Gastrocnemius medialis (tissue), 4 donors: ENCODE results near the gene COL27A1. TPM values are rescaled to one million over a fixed set of nuclear protein-coding genes. Genes with fewer than 3 reads are reported as not detected.

Source experiments
- ATAC-seq, 2 donors: fragments of 150-250 bp; one replicate each; pipeline ENCODE4 v1.9.1; 2016
- DNase-seq, 2 donors: peaks; one replicate each; pipeline ENCODE4 v3.0.0-alpha.2; 2019
- H3K27ac ChIP-seq, 4 donors: fragments of 200-600 bp; sonication (generic); 1 replicate in 1 of 4; 2 replicates in 3 of 4; pipeline ENCODE4 v1.5.1; 2016 to 2018; ENCODE audit warnings: mild to moderate bottlenecking in 2 of 4, moderate library complexity in 1 of 4
- H3K27me3 ChIP-seq, 3 donors: fragments of 200-600 bp; sonication (generic) in 2 of 3; 1 replicate in 1 of 3; 2 replicates in 2 of 3; pipeline versions ENCODE4 v1.5.1 to v1.6.0; 2016 to 2019; ENCODE audit warnings: mild to moderate bottlenecking in 1 of 3, moderate library complexity in 1 of 3
- H3K36me3 ChIP-seq, 2 donors: fragments of 200-600 bp; sonication (generic) in 1 of 2; one replicate each; pipeline ENCODE4 v1.5.1; 2017 to 2018
- H3K4me1 ChIP-seq, 2 donors: fragments of 200-600 bp; sonication (generic) in 1 of 2; one replicate each; pipeline ENCODE4 v1.5.1; 2016 to 2017; ENCODE audit warnings: mild to moderate bottlenecking in 2 of 2
- H3K4me3 ChIP-seq, 4 donors: fragments of 200-600 bp; sonication (generic) in 3 of 4; 1 replicate in 1 of 4; 2 replicates in 3 of 4; pipeline ENCODE4 v1.5.1; 2016 to 2019; ENCODE audit warnings: mild to moderate bottlenecking in 2 of 4
- H3K9me3 ChIP-seq, 3 donors: fragments of 200-600 bp; sonication (generic) in 2 of 3; 1 replicate in 1 of 3; 2 replicates in 2 of 3; pipeline ENCODE4 v1.5.1; 2016 to 2019
- CTCF ChIP-seq, 5 experiments: fragments of 450-650 bp in 3 of 5; fragments of 200-600 bp in 2 of 5; sonication (generic) in 2 of 5; IDR thresholded peaks in 4 of 5; conservative IDR thresholded peaks in 1 of 5; 1 replicate in 4 of 5; 2 replicates in 1 of 5; pipeline ENCODE4 v1.5.1; 2016 to 2019; ENCODE audit warnings: antibody characterized with exemption in 5 of 5, mild to moderate bottlenecking in 3 of 5, moderate library complexity in 3 of 5
- POLR2A ChIP-seq, 2 donors: fragments of 450-650 bp; IDR thresholded peaks; one replicate each; pipeline ENCODE4 v1.6.1; 2017; ENCODE audit warnings: antibody characterized with exemption in 2 of 2, mild to moderate bottlenecking in 2 of 2, moderate library complexity in 2 of 2
- in situ Hi-C, 4 donors: fragments of 200-750 bp; cut with MboI; loops; one replicate each; pipeline versions ENCODE4 v1.15.0 to v1.8.0; 2017; ENCODE audit warnings: low sequenced_read_pairs in 4 of 4
- intact Hi-C: fragments of 100-400 bp; cut with DNase I; formaldehyde crosslinking; loops from one replicate; pipeline ENCODE4 v1.15.1; 2023; ENCODE audit warnings: low total_unique reads
- total RNA-seq, 4 donors: library from RNA; depleted of rRNA; stranded (reverse); fragments of >200 nt; gene quantifications; one replicate each; pipeline versions ENCODE4 v1.1.0 to v1.2.3, GENCODE V29; 2016

Gene COL27A1
- total RNA-seq, 4 donors from 2014 or later = 0.42 to 1.4 (median 0.95) TPM

DNA sequence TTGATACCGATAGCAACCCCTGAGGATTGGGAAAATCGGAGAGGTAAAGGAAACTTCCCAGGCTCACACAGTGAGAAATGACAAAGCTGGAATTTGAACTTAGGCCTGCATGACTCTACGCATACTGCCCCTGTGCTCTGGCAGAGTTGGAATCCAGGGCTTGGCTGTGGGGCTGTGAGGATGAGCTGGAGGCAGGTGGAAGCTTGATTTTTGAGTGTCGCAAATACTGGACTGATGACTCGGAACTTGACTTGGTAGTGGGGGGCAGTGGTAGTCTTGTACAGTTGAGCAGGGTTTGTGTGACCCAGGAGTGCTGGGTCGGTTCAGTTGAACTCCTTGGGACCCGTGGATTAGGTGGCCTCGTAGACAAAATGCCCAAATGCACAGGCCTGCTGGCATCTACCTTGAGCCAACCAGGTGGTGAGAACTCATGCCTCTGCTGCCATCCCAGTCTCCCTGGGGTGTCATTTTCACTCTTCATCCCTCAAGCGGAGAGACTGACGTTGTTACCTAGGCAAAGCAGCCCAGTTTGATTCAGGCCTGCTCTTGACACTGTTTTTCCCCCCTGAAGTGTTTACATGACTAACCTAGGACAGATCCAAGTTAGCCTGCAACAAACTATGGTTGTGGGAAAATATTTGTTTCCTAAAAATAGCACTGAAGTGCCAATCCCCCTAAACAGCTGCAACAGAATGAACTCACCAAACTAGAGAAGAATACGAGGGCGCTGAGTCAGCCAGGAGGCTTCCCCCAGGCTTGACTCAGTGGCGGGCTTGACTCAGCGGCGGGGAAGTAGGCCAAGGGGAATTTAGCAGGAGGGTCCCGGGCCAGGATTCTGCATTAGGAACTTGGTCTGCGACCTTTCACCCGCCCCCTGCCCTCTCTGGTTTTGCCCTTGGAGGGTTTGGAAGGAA, 121.8 kb downstream of the COL27A1 start:
- H3K27me3 ChIP-seq = no peaks in the 10 kb centered on the region
- intact Hi-C loops = loop anchor here (10.0 kb wide), 1 partner anchor 362 kb away; no protein-coding TSS in a partner anchor
- H3K9me3 ChIP-seq = no peaks in the 10 kb centered on the region
- peak; percentile 63 to 71 for ATAC-seq
- in situ Hi-C loops = loop anchor here in 2 of 4 donors (10.0 to 25.0 kb wide), 2 partner anchors 112 to 465 kb away; no protein-coding TSS in a partner anchor
- peak overlapping the region in 1 of 4 donors; percentile 70 for H3K27ac ChIP-seq
- H3K4me1 ChIP-seq = peaks cover 3 to 12% of the 10 kb centered on the region in 2 donors
- no peak for TF ChIP-seq POLR2A (IDR thresholded peaks at IDR 0.05)
- TF ChIP-seq CTCF (IDR thresholded peaks at IDR 0.05 in 4 of 5, conservative IDR thresholded peaks at IDR 0.05 in 1 of 5) = no peak
- DNase-seq = peak in 1 of 2 donors; percentile 8
- H3K36me3 ChIP-seq = no peaks in the 10 kb centered on the region
- no peak overlapping the region for H3K4me3 ChIP-seq

GRCh38 chr9:114278356-114278755, 123.0 kb downstream of the COL27A1 start:
- Histone ChIP-seq H3K9me3 (no peaks in the 10 kb centered on the region), H3K27ac (no peak overlapping the region), H3K4me1 (peaks cover 3 to 12% of the 10 kb centered on the region in 2 donors), H3K27me3 (no peaks in the 10 kb centered on the region), H3K36me3 (no peaks in the 10 kb centered on the region), H3K4me3 (no peak overlapping the region)
- ATAC-seq (no peak), DNase-seq (no peak)
- intact Hi-C loops (loop anchor here (10.0 kb wide), 1 partner anchor 364 kb away; no protein-coding TSS in a partner anchor), in situ Hi-C loops (loop anchor here in 2 of 4 donors (10.0 to 25.0 kb wide), 2 partner anchors 114 to 466 kb away; no protein-coding TSS in a partner anchor)
- TF ChIP-seq CTCF (IDR thresholded peaks at IDR 0.05 in 4 of 5, conservative IDR thresholded peaks at IDR 0.05 in 1 of 5) = no peak
- no peak for TF ChIP-seq POLR2A (IDR thresholded peaks at IDR 0.05)

GRCh38 chr9:114278881-114279570, 123.7 kb downstream of the COL27A1 start:
- Histone ChIP-seq H3K4me3 (no peak overlapping the region), H3K27me3 (no peaks in the 10 kb centered on the region), H3K36me3 (no peaks in the 10 kb centered on the region), H3K9me3 (no peaks in the 10 kb centered on the region), H3K27ac (no peak overlapping the region), H3K4me1 (peaks cover 3 to 12% of the 10 kb centered on the region in 2 donors)
- intact Hi-C loops = loop anchor here (10.0 kb wide), 1 partner anchor 364 kb away; no protein-coding TSS in a partner anchor
- DNase-seq (peak in 1 of 2 donors; percentile 10), ATAC-seq (no peak)
- in situ Hi-C loops = loop anchor here in 2 of 4 donors (10.0 to 25.0 kb wide), 2 partner anchors 114 to 467 kb away; no protein-coding TSS in a partner anchor
- TF ChIP-seq CTCF (IDR thresholded peaks at IDR 0.05 in 4 of 5, conservative IDR thresholded peaks at IDR 0.05 in 1 of 5) (no peak), POLR2A (IDR thresholded peaks at IDR 0.05) (no peak)

GRCh38 chr9:114279693-114280092, 124.4 kb downstream of the COL27A1 start:
- in situ Hi-C loops = loop anchor here in 3 of 4 donors (10.0 to 25.0 kb wide), 4 partner anchors 115 to 467 kb away; partner anchors contain the start of gene COL27A1 (in 1 of the 3)
- no peak for TF ChIP-seq POLR2A (IDR thresholded peaks at IDR 0.05)
- TF ChIP-seq CTCF (IDR thresholded peaks at IDR 0.05 in 4 of 5, conservative IDR thresholded peaks at IDR 0.05 in 1 of 5) = no peak
- DNase-seq (no peak), ATAC-seq (no peak)
- H3K9me3 ChIP-seq = no peaks in the 10 kb centered on the region
- H3K4me3 ChIP-seq = no peak overlapping the region
- H3K27me3 ChIP-seq = no peaks in the 10 kb centered on the region
- H3K4me1 ChIP-seq = peaks cover 3 to 12% of the 10 kb centered on the region in 2 donors
- intact Hi-C loops = loop anchor here (10.0 kb wide), 1 partner anchor 365 kb away; no protein-coding TSS in a partner anchor
- H3K36me3 ChIP-seq = no peaks in the 10 kb centered on the region
- H3K27ac ChIP-seq = no peak overlapping the region
